ENCODE results near the gene BCL2L15.

BCL2L15 gene

DNA sequence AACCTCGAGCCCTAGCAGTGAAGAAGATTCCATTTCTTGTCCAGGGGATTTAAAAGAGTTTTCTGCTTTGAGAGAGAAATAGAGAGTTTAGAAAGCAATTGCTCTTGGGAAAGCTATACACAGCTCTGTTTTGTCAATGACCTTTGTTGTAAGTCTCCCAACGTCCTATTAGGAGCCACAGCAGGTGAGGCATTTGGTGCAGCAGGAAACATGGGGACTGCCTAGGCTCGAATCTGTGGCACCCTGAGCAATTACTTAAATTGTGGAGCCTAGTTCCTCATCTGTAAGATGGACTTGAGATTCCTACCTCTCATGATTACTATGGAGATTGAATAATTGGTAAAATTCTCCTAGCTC is 25.9 kb upstream of the BCL2L15 start:
- in situ Hi-C loops (cut with MboI; ENCODE audit: low pct_unique_long_range_greater_than_20kb, low sequenced_read_pairs): no loop called here
- no peak for DNase-seq

DNA sequence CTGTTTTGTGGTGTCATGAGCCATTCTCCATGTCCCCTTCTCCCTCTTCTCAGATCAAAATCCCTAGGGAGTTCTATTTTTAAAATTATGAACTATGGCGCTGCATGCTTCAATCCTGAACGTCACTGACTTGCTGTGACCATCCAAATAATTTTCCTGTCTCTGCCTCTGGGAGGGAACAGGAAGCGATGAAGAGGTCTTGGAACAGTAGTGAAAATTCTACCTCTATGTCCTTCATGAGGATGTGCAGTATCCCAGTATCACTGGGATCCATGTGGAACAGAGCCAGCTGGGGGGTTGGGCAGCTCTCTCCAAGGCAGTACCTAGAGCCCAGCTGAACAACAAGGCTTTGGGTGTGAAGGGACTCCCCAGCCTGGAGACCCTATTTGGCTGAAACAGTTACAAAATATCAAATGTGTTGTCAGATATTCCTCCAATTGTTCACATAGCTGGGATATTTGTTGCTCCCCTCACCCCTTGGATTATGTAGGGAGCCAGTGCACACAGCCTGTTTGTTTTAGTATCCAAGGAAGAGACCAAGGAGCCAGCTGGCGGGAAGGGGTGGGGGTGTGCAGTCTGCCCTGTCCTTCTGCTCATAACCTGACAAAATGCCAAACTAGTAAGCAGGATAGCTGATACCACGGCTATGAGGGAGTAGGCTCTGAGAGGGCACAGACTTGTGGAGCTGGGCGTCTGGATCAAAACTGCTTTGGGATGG is 25.4 kb upstream of the BCL2L15 start:
- in situ Hi-C loops (cut with MboI; ENCODE audit: low pct_unique_long_range_greater_than_20kb, low sequenced_read_pairs): no loop called here
- no peak for DNase-seq

GRCh38 chr1:113905435-113905861 is 18.1 kb upstream of the BCL2L15 start:
- in situ Hi-C loops (cut with MboI; ENCODE audit: low pct_unique_long_range_greater_than_20kb, low sequenced_read_pairs): no loop called here
- no peak for DNase-seq

- in situ Hi-C loops (cut with MboI; ENCODE audit: low pct_unique_long_range_greater_than_20kb, low sequenced_read_pairs): no loop called here
- DNase-seq: peak; percentile 100
These were observed 17.5 kb upstream of the BCL2L15 start, which contains the start of the genes AP4B1 and DCLRE1B for GRCh38 chr1:113904674-113905434. AP4B1 (minus strand) TSS chr1:113904799; CDS start chr1:113904717, 82 bp downstream. DCLRE1B (plus strand) TSS chr1:113905326; CDS start chr1:113905587, 261 bp downstream.

- DNase-seq: no peak
- in situ Hi-C loops (cut with MboI; ENCODE audit: low pct_unique_long_range_greater_than_20kb, low sequenced_read_pairs): no loop called here
These were observed 16.9 kb upstream of the BCL2L15 start for GRCh38 chr1:113904293-113904673.

DNA sequence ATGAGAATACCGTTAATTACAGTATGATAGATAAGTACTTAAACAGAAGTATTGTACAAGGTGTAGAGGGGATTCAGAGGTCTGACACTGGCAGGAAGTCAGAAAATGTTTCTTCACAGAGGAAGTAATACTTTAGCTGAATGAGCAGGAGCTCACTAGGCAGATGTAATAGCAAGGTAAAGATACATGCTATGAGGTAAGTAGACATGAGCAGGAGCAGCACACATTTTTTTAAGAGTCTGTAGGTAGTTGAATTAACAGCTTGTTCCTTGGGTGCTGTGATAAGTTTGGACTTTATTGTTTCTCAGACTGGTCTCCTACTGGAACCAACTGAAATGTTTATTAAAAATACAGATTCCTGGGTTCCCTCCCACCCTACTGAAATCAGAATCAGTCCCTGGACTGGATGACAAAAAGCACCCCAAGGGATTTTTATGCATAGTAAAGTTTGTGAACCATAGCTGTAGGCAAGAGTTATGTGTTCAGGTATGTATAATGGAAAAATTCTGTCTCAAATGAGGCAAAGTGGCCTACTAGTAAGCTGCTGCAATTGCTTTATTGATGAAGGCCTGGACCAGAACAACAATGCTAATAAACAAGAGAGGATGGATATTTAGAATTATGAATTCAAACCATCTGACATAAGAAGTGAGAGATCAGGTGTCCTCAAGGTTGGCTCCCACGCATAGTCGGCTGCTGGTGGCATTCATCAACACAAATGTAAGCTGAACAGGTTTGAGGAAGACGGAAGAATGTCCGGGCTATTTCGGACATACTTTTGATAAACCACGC is 16.3 kb upstream of the BCL2L15 start:
- DNase-seq: peak; percentile 56
- in situ Hi-C loops (cut with MboI; ENCODE audit: low pct_unique_long_range_greater_than_20kb, low sequenced_read_pairs): no loop called here

DNA sequence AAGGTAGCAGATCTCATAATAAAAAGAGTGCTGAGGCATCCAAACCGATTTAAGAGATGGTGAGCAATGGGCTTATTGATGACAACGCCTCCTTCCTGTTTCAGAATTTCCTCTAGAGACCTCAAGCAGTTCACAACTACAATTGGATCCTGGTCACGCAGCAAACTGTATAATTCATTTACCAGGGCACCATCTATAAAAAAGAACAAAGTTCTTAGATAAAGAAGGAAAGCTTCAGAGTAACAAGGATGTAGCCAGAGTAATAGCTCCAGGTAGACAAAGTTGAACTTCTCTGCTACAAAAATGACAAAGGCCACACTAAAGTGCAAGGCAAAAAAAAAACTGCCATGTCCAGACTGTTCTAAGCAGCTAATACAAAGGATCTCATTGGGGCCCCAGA is 13.8 kb upstream of the BCL2L15 start:
- in situ Hi-C loops (cut with MboI; ENCODE audit: low pct_unique_long_range_greater_than_20kb, low sequenced_read_pairs): no loop called here
- no peak for DNase-seq

DNA sequence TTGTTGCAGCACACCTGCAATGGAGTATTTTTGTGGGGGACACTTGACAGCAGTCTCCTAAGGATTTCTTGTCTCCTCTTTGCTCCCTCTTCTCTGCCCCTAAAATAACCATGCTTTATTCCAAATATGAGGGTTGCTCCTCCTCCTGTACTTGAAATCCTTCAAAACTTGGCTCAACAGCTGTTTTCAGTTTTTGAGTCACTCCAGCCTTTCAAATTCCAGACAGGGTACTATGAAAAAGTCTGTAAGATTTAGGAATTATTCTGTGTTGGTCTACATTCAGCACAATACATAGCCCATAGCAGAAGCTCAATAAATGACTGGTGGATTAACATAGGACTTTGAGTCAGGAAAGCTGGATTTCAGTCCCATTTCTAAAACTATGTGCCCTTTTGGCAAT is 11.7 kb upstream of the BCL2L15 start:
- DNase-seq: no peak

GRCh38 chr1:113898241-113898814 is 10.9 kb upstream of the BCL2L15 start:
- in situ Hi-C loops (cut with MboI; ENCODE audit: low pct_unique_long_range_greater_than_20kb, low sequenced_read_pairs): no loop called here

More for the DNA sequence above, 11.7 kb upstream of the BCL2L15 start:
- in situ Hi-C loops (cut with MboI; ENCODE audit: low pct_unique_long_range_greater_than_20kb, low sequenced_read_pairs): no loop called here

DNA sequence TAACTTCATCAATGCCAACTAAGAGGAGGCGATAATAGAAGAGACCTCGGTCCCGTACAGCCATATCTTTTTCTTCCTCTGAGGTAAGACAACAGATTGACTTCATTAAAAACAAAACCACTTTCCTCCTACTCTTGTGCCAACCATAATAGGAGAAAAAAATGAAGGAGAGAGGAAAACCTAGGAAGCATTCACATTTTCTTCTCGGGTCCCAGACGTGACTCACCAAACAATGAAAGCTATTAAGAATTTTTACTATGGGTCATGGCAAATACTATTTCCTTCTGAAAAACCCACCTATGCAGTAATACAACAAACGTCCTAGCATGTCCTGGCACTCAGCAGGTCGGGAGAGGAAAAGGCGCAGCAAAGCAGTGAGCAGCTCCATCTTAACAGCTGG is 8.6 kb upstream of the BCL2L15 start:
- in situ Hi-C loops (cut with MboI; ENCODE audit: low pct_unique_long_range_greater_than_20kb, low sequenced_read_pairs): no loop called here
- DNase-seq: no peak

More at GRCh38 chr1:113898241-113898814, 10.9 kb upstream of the BCL2L15 start:
- no peak for DNase-seq

- DNase-seq: no peak
- in situ Hi-C loops (cut with MboI; ENCODE audit: low pct_unique_long_range_greater_than_20kb, low sequenced_read_pairs): no loop called here
These were observed 7.7 kb upstream of the BCL2L15 start for GRCh38 chr1:113895098-113895497.

GRCh38 chr1:113893267-113893666 is 5.9 kb upstream of the BCL2L15 start:
- no peak for DNase-seq
- in situ Hi-C loops (cut with MboI; ENCODE audit: low pct_unique_long_range_greater_than_20kb, low sequenced_read_pairs): no loop called here

DNA sequence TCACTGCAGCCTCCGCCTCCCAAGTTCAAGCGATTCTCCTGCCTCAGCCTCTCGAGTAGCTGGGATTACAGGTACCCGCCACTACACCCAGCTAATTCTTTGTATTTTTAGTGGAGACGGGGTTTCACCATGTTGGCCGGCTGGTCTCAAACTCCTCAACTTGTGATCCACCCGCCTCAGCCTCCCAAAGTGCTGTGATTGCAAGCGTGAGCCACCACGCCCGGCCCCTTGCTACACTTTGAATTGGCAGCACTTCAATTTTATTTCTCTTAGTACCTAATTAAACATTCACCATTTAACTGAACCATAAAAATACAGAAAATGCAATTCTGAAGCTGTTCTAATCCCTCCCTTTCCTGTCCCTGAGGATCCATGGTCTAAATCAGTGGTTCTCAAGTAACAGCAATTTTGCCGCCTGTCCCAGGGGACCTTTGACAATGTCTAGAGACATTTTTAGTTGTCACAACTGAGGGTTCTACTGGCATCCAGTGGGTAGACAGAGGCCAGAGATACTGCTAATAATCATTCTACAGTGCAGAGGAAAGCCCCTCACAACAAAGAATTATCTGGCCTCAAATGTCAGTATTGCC is 4.3 kb upstream of the BCL2L15 start:
- in situ Hi-C loops (cut with MboI; ENCODE audit: low pct_unique_long_range_greater_than_20kb, low sequenced_read_pairs): no loop called here
- DNase-seq: no peak

- in situ Hi-C loops (cut with MboI; ENCODE audit: low pct_unique_long_range_greater_than_20kb, low sequenced_read_pairs): no loop called here
- no peak for DNase-seq
These were observed 3.4 kb upstream of the BCL2L15 start for GRCh38 chr1:113890816-113891215.

DNA sequence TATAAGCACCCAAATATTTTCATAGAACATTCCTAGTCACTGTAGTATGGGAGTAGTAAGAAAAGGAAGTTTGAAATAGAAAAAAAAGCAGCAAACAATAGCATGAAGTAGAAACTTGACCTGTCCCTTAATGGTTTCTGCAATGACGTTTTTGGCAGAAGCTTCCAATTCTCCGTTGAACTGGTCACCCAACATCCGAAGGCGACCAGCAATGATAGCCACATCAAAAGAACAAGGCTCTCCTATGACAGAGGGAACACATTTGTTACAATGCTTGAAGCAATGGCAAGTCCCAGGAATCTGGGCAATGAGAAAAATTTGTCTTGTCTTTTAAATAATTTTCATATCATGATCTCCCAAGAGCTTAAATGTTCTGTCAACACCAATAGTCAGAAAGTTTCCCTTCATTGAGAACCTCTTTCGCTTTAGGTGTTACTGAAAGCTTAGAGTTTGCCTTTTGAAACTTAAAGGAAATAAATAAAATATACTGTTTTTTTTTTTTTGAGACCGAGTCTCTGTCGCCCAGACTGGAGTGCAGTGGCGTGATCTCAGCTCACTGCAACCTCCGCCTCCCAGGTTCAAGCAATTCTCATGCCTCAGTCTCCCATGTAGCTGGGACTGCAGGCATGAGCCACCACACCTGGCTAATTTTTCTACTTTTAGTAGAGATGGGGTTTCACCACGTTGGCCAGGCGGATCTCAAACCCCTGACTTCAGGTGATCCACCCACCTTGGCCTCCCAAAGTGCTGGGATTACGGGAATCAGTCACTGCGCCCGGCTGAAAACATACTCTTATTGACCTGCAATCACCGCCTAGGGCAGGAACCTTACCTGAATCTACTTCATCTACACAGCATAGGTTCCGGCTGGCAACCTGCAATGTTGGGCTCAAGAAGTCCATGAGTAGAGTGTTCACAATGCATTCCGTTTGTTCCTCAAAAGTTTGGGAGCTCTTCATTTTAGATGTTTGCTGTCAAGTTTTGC is 672 bp downstream of the BCL2L15 start:
- in situ Hi-C loops (cut with MboI; ENCODE audit: low pct_unique_long_range_greater_than_20kb, low sequenced_read_pairs): no loop called here
- no peak for DNase-seq

DNA sequence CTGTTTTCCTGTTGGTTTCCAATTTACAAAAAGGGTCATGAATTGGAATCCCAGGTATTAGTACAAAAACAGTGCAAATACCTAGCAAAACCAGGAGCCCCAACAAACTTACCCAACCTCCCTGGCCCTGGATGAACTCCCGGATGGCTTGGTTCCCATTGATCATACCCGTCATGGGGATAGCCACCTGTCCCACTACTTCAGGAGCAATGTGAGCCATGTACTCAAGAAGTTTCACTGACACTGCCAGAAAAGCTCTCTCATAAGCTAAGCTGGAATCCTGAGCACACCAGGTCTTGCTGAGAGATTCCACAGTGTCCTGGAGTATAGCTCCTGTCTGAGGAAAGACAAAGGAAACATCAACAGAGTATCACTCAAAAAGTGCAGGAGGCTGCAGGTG is 5.7 kb downstream of the BCL2L15 start:
- DNase-seq: no peak
- in situ Hi-C loops (cut with MboI; ENCODE audit: low pct_unique_long_range_greater_than_20kb, low sequenced_read_pairs): no loop called here

GRCh38 chr1:113879739-113880038 is 7.7 kb downstream of the BCL2L15 start:
- in situ Hi-C loops (cut with MboI; ENCODE audit: low pct_unique_long_range_greater_than_20kb, low sequenced_read_pairs): no loop called here
- no peak for DNase-seq

DNA sequence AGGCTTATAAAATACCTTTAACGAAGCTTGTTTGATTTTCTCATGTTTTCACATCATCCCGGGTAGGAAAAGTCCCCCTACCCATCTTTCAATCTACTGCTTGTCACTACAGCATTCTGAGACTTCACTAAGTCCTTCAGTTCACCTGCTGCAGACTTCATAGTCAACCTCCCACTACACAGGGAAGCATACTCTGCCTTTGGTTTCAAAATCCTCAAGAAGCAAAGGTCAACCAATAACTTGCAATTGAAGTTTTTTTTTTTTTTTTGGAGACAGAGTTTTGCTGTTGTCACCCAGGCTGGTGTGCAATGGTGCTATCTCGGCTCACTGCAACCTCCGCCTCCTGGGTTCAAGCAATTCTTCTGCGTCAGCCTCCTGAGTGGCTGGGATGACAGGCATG is 11.2 kb downstream of the BCL2L15 start:
- DNase-seq: no peak
- in situ Hi-C loops (cut with MboI; ENCODE audit: low pct_unique_long_range_greater_than_20kb, low sequenced_read_pairs): no loop called here
